IPS-18c (cell line): ENCODE results near the gene RFX1.

Experiments
- H3K4me3 ChIP-seq: 2 replicates; pipeline ENCODE4 v1.7.0; 2013; ENCODE audit warnings: low read depth, mild to moderate bottlenecking, low read length, moderate library complexity; ENCODE audit not compliant: insufficient read depth
- H3K9me3 ChIP-seq: one replicate; pipeline ENCODE4 v1.6.1; 2013; ENCODE audit warnings: mild to moderate bottlenecking, low read length, moderate library complexity; ENCODE audit not compliant: control insufficient read depth, insufficient read depth

Gene RFX1

DNA sequence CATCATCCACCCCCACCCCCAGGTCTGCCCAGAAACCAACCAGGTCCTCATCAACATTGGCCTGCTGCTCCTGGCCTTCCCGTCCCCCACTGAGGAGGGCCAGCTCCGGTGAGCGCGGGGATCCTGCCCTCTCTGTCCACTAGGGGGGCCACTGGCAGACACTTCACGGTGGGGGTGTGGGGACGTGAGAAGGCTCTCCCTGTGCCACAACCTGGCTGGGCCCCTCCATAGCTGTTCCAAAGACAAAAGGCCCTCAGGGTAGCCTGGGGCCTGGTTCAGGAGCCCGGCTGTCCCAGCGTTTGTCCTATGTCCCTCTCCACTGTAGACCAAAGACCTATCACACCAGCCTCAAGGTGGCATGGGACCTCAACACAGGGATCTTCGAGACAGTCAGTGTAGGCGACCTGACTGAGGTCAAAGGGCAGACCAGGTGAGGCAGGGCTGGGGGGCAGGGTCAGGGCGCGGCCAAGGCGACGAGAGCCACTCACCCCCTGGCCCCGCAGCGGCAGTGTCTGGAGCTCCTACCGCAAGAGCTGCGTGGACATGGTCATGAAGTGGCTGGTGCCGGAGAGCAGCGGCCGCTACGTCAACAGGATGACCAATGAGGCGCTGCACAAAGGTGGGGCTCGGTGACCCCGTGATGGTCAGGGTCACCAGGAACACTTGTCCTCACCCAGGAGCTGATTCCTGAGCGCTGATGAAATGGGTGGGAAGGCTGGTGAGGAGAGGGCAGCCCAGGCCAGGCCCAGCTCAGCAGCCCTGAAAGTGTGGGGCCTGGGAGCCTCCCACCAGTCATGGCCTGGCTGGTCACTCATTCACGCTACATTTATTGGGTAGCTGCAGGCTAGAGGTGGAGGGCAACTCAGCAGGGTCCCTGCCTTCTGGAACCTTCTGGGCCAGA, 45.9 kb downstream of the RFX1 start:
- Histone ChIP-seq H3K9me3 (no peaks in the 10 kb centered on the region), H3K4me3 (no peak overlapping the region)

GRCh38 chr19:13959141-13959961, 46.8 kb downstream of the RFX1 start:
- Histone ChIP-seq H3K9me3 (no peaks in the 10 kb centered on the region), H3K4me3 (no peak overlapping the region)

- H3K9me3 ChIP-seq, result no peaks in the 10 kb centered on the region
- no peak overlapping the region for H3K4me3 ChIP-seq
Observed at GRCh38 chr19:13958043-13958442, 48.1 kb downstream of the RFX1 start.

DNA sequence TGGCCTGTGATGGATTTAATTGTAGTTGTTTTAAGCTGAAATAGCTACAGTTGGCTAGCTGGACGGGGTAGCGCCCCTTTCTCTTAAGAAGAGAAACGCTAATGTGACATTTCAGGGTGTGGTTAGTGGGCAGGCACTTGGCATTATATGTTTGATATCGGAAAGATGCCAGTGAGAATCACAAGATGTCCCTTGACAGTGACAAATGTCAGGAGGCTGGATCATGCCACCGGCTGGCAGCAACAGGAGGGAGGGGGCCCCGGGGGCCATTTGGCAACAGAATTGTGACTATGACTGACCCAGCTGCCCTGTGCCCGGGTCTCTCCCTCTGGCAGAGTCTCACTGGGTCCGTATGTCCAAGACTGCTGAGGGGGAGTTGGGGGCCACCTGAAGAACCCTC, 49.1 kb downstream of the RFX1 start:
- Histone ChIP-seq H3K4me3 (no peak overlapping the region), H3K9me3 (no peaks in the 10 kb centered on the region)

DNA sequence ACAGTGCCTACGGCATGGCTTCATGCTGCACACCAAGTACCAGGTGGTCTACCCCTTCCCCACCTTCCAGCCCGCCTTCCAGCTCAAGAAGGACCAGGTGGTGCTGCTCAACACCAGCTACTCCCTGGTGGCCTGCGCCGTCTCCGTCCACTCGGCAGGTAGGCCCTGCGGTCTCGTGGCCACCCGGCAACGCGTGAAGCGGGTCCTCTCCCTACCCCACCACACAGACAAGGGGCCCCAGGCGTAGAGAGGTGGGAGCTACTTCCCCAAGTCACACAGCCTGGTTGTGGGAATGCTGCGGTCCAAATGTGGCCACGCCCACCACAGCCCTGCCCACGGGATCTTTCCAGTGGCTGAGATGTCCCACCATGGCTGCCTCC, 49.8 kb downstream of the RFX1 start:
- Histone ChIP-seq H3K9me3 (no peaks in the 10 kb centered on the region), H3K4me3 (no peak overlapping the region)

- Histone ChIP-seq H3K9me3 (no peaks in the 10 kb centered on the region), H3K4me3 (no peak overlapping the region)
Observed at GRCh38 chr19:13955662-13956364, 50.3 kb downstream of the RFX1 start.

- Histone ChIP-seq H3K9me3 (no peaks in the 10 kb centered on the region), H3K4me3 (no peak overlapping the region)
Observed at GRCh38 chr19:13954185-13954584, 51.9 kb downstream of the RFX1 start.

DNA sequence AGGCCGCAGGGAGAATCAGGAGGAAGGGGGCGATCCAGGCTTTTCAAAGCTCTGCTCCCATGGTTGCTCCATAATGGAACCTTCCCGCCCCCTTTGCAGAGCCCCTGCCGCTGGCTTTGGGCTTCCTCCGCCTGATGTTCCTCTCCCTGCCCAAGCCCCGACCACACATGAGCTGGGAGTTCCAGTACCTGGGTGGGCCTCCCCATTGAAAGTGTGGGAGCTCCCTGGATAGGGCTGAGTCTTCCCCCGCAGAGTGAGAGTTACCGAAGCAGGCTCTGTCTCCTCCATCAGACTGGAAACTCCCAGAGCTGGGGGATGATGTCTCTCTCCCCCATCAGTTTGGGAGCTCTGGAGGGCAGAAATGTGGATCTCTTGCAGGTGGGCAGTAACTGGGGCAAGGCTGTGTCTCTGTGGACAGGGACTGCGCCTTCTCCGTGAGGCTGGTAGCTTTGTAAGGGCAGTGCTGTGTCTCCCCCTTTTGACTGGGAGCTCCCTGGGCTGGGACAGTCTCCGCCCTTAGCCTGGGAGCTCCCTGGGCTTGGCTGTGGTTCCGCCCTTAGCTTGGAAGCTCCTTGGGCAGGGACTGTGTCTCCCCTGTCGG, 53.1 kb downstream of the RFX1 start:
- Histone ChIP-seq H3K4me3 (peak overlapping the region; percentile 80), H3K9me3 (no peaks in the 10 kb centered on the region)

GRCh38 chr19:13952154-13952930, 53.8 kb downstream of the RFX1 start, which contains the start of gene DCAF15:
DCAF15 (plus strand) TSS chr19:13952509; CDS start chr19:13952513, 4 bp downstream.
- H3K9me3 ChIP-seq, result no peaks in the 10 kb centered on the region
- H3K4me3 ChIP-seq, result peak within 1 kb of the TSS; percentile 87

- Histone ChIP-seq H3K9me3 (no peaks in the 10 kb centered on the region), H3K4me3 (peak overlapping the region; percentile 56)
Observed at GRCh38 chr19:13951799-13952153, 54.3 kb downstream of the RFX1 start.

- no peaks in the 10 kb centered on the region for H3K9me3 ChIP-seq
- H3K4me3 ChIP-seq, result no peak overlapping the region
Observed at GRCh38 chr19:13951043-13951442, 55.1 kb downstream of the RFX1 start.

- Histone ChIP-seq H3K4me3 (no peak overlapping the region), H3K9me3 (peaks cover 5% of the 10 kb centered on the region)
Observed at GRCh38 chr19:13946414-13946813, 59.7 kb downstream of the RFX1 start.

- no peak overlapping the region for H3K4me3 ChIP-seq
- H3K9me3 ChIP-seq, result peaks cover 5% of the 10 kb centered on the region
Observed at GRCh38 chr19:13942023-13942684, 64.0 kb downstream of the RFX1 start.

GRCh38 chr19:13938301-13939064, 67.6 kb downstream of the RFX1 start, which contains the start of gene PODNL1:
PODNL1 (minus strand) TSS chr19:13938417; CDS start chr19:13938181, 236 bp downstream.
- Histone ChIP-seq H3K4me3 (no peak within 1 kb of the TSS; the same call in 1 of the 2 replicates), H3K9me3 (peaks cover 5% of the 10 kb centered on the region)
